B cell (primary cell): Measurements from ENCODE around the gene TSPAN9.

Source experiments
- EZH2 ChIP-seq: IDR thresholded peaks from 2 replicates; pipeline ENCODE4 v1.6.1; 2012; ENCODE audit warnings: borderline replicate concordance, low read depth, mild to moderate bottlenecking, moderate library complexity, low read length; ENCODE audit not compliant: insufficient read depth, poor library complexity, severe bottlenecking
- TF ChIP-seq, protein P1 (sequence below): fragments of 200-600 bp; IDR thresholded peaks from one replicate; pipeline ENCODE4 v1.8.0; 2022; ENCODE audit warnings: antibody characterized with exemption, mild to moderate bottlenecking

DNA sequence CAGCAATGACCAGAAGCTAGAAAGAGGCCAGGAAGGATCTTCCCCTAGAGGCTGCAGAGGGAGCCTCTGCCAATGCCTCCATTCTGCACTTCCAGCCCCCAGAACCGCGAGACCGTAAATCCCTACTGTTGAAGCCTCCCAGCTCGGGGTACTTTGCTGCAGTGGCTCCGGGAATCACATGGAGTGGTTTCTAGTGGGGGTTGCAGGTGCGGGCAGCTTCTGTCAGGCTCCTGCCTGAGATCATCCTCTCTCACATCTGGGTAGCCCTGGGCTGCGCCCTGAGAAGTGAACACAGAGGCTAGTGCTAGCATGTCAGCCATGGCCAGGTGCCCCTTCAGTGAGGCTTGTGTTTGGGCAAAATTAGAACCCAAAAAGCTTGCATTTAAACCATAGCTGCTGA is 67.3 kb downstream of the TSPAN9 start:
- TF ChIP-seq, protein P1, sequence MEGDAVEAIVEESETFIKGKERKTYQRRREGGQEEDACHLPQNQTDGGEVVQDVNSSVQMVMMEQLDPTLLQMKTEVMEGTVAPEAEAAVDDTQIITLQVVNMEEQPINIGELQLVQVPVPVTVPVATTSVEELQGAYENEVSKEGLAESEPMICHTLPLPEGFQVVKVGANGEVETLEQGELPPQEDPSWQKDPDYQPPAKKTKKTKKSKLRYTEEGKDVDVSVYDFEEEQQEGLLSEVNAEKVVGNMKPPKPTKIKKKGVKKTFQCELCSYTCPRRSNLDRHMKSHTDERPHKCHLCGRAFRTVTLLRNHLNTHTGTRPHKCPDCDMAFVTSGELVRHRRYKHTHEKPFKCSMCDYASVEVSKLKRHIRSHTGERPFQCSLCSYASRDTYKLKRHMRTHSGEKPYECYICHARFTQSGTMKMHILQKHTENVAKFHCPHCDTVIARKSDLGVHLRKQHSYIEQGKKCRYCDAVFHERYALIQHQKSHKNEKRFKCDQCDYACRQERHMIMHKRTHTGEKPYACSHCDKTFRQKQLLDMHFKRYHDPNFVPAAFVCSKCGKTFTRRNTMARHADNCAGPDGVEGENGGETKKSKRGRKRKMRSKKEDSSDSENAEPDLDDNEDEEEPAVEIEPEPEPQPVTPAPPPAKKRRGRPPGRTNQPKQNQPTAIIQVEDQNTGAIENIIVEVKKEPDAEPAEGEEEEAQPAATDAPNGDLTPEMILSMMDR: no peak
- no peak for TF ChIP-seq EZH2
